Measurements from ENCODE around the gene CYRIA. TPM values are rescaled to one million over a fixed set of nuclear protein-coding genes. Genes with fewer than 3 reads are reported as not detected.
A peak's percentile ranks its signal among the peaks of the same experiment; 100 is the strongest.

Gene CYRIA
- 1 to 10 TPM; 1.7 to 2.8 TPM for total RNA-seq

DNA sequence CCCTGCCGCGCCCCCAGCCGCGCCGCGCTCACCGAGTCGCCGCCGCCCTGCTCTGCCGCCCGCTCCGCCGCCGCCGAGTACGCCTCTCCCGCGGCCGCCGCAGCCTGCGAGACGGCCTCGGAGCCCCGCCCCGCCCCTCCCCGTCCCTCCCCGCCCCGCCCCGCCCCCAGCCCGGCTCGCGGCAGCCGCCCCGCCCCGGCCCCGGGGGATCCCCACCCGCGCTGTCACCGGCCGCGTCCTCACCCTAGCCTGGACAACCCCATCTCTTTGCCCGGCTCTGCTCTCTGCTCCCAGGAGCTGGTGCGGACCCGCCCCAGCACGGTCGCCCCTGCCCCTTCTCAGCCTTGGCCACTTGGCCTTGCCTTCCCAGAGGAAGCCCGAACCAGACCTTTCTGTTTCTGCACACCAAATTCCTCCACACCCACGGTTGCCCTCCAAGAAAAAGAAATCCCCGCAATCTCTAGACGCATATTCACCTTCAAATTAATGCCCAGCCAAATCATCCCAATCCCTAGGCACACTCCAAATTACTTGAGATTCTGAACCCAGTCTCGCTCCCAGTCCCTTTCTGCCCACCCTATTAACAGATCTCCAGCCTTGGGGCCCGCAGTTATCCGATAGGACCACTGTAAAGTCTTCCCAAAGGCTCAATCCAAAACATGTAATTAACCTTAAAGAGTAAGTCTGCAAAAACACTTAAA lies at the start of gene CYRIA:
TSS of gene CYRIA (minus strand) at position 87 of the 701 bp plus-strand sequence. CDS start 77,715 bp downstream, outside the sequence.
- Histone ChIP-seq H3K27ac (peak within 1 kb of the TSS; percentile 50 to 69), H3K4me1 (peaks cover 0 to 19% of the 10 kb centered on the region in 2 donors), H3K27me3 (no peaks in the 10 kb centered on the region), H3K4me3 (peak within 1 kb of the TSS; percentile 52 to 66), H3K36me3 (no peaks in the 10 kb centered on the region), H3K9me3 (no peaks in the 10 kb centered on the region)
- TF ChIP-seq, protein P1, sequence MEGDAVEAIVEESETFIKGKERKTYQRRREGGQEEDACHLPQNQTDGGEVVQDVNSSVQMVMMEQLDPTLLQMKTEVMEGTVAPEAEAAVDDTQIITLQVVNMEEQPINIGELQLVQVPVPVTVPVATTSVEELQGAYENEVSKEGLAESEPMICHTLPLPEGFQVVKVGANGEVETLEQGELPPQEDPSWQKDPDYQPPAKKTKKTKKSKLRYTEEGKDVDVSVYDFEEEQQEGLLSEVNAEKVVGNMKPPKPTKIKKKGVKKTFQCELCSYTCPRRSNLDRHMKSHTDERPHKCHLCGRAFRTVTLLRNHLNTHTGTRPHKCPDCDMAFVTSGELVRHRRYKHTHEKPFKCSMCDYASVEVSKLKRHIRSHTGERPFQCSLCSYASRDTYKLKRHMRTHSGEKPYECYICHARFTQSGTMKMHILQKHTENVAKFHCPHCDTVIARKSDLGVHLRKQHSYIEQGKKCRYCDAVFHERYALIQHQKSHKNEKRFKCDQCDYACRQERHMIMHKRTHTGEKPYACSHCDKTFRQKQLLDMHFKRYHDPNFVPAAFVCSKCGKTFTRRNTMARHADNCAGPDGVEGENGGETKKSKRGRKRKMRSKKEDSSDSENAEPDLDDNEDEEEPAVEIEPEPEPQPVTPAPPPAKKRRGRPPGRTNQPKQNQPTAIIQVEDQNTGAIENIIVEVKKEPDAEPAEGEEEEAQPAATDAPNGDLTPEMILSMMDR (IDR thresholded peaks at IDR 0.05): no peak
- no peak for DNase-seq (ENCODE audit: low spot score)

DNA sequence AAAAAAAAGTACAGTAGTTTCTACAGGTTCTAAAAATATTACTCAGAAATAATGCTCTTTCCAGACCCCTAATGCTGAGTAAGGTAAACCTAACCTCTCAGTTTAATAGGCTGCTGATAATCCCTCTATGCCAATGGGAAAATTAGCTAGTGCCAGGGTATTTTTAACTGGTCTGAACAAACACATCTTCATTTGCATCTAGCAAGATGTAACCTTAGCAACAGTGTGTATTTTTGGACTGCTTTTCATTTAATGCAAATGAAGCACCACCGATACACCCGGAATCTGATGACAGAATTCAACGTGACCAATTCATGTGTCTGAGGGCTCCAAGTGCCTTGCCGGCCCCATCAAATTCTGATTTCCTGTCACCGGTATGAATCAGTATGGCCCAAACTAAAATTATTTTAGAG lies 47.4 kb upstream of the CYRIA start:
- no peaks in the 10 kb centered on the region for H3K27me3 ChIP-seq
- TF ChIP-seq, protein P1 (IDR thresholded peaks at IDR 0.05): no peak
- no peaks in the 10 kb centered on the region for H3K9me3 ChIP-seq
- H3K4me3 ChIP-seq: no peak overlapping the region
- no peaks in the 10 kb centered on the region for H3K36me3 ChIP-seq
- peaks cover 0 to 21% of the 10 kb centered on the region in 2 donors for H3K4me1 ChIP-seq
- no peak overlapping the region for H3K27ac ChIP-seq
- no peak for DNase-seq (ENCODE audit: low spot score)

GRCh38 chr2:16709769-16710168 lies 44.1 kb upstream of the CYRIA start:
- no peak for DNase-seq (ENCODE audit: low spot score)

DNA sequence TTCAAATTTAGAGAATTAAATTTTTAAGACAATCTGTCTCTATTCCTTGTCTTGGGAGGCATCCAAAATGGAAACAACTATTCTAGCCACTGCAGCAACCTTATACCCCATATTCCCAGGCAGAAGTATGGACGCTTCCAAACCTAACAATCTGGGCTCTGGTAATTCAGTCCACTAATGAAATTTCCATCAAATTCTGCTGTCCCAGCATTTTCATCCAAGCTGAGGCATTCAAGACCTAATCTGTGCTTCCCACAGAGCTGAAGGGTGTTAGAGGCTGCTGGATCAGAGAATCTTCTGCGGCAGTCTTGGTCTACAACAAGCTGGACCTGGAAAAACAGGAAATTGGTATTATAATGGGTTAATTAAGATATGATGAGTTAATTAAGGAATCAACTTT lies 42.5 kb upstream of the CYRIA start:
- H3K27me3 ChIP-seq: no peaks in the 10 kb centered on the region
- no peak overlapping the region for H3K27ac ChIP-seq
- H3K4me1 ChIP-seq: no peaks in the 10 kb centered on the region
- H3K36me3 ChIP-seq: no peaks in the 10 kb centered on the region
- no peaks in the 10 kb centered on the region for H3K9me3 ChIP-seq
- TF ChIP-seq, protein P1 (IDR thresholded peaks at IDR 0.05): no peak
- no peak overlapping the region for H3K4me3 ChIP-seq
- no peak for DNase-seq (ENCODE audit: low spot score)

More at GRCh38 chr2:16709769-16710168, 44.1 kb upstream of the CYRIA start:
- H3K4me1 ChIP-seq: no peaks in the 10 kb centered on the region
- no peaks in the 10 kb centered on the region for H3K36me3 ChIP-seq
- H3K9me3 ChIP-seq: no peaks in the 10 kb centered on the region
- no peak overlapping the region for H3K27ac ChIP-seq
- TF ChIP-seq, protein P1 (IDR thresholded peaks at IDR 0.05): no peak
- no peak overlapping the region for H3K4me3 ChIP-seq
- H3K27me3 ChIP-seq: no peaks in the 10 kb centered on the region

DNA sequence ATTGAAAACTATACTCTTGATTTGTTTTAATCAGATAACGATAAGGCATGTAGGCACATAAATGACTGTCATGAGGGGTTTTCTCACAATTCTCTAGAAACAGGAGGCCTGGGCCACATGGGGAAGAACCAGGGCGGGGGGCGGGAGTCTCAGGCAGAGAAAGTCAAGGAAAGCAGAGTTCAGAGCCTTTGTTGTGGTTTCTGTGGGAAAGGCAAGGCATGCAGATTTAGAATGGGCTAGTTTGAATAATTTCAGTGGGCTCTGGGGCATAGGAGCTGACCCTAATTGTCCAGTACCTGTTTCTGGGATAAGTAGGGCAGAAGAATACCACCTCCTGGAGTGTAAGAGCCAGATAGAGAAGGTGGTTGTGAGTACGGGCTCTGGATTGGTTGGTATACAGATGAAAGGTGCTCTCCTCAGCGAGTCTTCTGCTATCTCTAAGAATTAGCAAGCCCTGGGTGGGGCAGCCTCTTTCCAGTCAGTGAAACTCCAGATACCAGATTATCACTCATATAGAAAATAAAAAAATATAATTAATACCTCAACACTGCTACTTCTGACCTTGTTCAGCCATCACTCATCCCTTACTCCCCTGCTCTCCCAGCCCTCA lies 41.5 kb upstream of the CYRIA start:
- no peaks in the 10 kb centered on the region for H3K27me3 ChIP-seq
- TF ChIP-seq, protein P1 (IDR thresholded peaks at IDR 0.05): no peak
- H3K36me3 ChIP-seq: no peaks in the 10 kb centered on the region
- H3K9me3 ChIP-seq: no peaks in the 10 kb centered on the region
- H3K4me1 ChIP-seq: no peaks in the 10 kb centered on the region
- H3K27ac ChIP-seq: no peak overlapping the region
- no peak overlapping the region for H3K4me3 ChIP-seq
- DNase-seq (ENCODE audit: low spot score): no peak
